HepG2 (cell line): Measurements from ENCODE around the gene ZMIZ1. TPM values are rescaled to one million over a fixed set of nuclear protein-coding genes. Genes with fewer than 3 reads are reported as not detected.

ENCODE experiments used
- ATAC-seq: fragments of 200-7000 bp; cut with Tn5 transposase; 3 replicates; pipeline ENCODE4 v1.9.1; 2020; ENCODE audit warnings: mild to moderate bottlenecking, moderate library complexity
- BruUV-seq: library from RNA; stranded (reverse); fragments of 400-500 nt; replicated peaks from 2 replicates; lab custom pipeline; 2021; lab: Mats Ljungman, UMichigan
- CTCF ChIA-PET: fragments of 300-600 bp; formaldehyde crosslinking; extraction: SDS; loops from one replicate; lab custom pipeline; 2021; ENCODE audit warnings: low total read pairs, inconsistent platforms, low intra/inter-chr PET ratio; lab: Yijun Ruan, JAX
- POLR2A ChIA-PET: fragments of 350-600 bp; sonication (Branson Sonifier 250); formaldehyde crosslinking; loops from one replicate; lab custom pipeline; 2020; ENCODE audit warnings: antibody characterized with exemption, inconsistent platforms; lab: Yijun Ruan, JAX
- DNase-seq: peaks from one replicate; pipeline ENCODE4 v3.0.0-alpha.2; 2015; ENCODE audit warnings: low spot score
- FAIRE-seq: peaks from 3 replicates; lab custom pipeline; 2011; peaks lifted over from hg19 to GRCh38; lab: Jason Lieb, UNC
- H2AFZ ChIP-seq: one replicate; pipeline ENCODE4 v1.6.1; 2011; ENCODE audit warnings: low read length, inconsistent platforms
- H3K27ac ChIP-seq: fragments of 300-600 bp; 3 replicates; pipeline ENCODE4 v1.8.0; 2011; ENCODE audit warnings: mixed run types, mild to moderate bottlenecking, mixed read lengths, low read length, inconsistent platforms; ENCODE audit not compliant: insufficient read depth; ENCODE audit errors: extremely low read length
- H3K27me3 ChIP-seq, 2 experiments: fragments of 200-600 bp in 1 of 2; 2 replicates in 1 of 2; 3 replicates in 1 of 2; pipeline versions ENCODE4 v1.6.0 to v1.8.0; 2011; ENCODE audit warnings: low read length in 2 of 2, mild to moderate bottlenecking in 2 of 2, moderate library complexity in 2 of 2, inconsistent platforms in 1 of 2; ENCODE audit not compliant: insufficient read depth in 2 of 2, control insufficient read depth in 1 of 2
- H3K36me3 ChIP-seq, 2 experiments: fragments of 200-600 bp in 1 of 2; replicated peaks in 1 of 2; 2 replicates in 1 of 2; 3 replicates in 1 of 2; pipeline versions ENCODE4 v1.5.1 to v1.8.0; 2011; ENCODE audit warnings: low read length in 2 of 2, inconsistent platforms in 1 of 2; ENCODE audit not compliant: insufficient read depth in 2 of 2, control insufficient read depth in 1 of 2
- H3K4me1 ChIP-seq: 2 replicates; pipeline ENCODE4 v1.5.1; 2012; ENCODE audit warnings: low read length, inconsistent platforms; ENCODE audit not compliant: insufficient read depth
- H3K4me2 ChIP-seq: 2 replicates; pipeline ENCODE4 v1.6.0; 2011; ENCODE audit warnings: low read depth, low read length, inconsistent platforms
- H3K4me3 ChIP-seq, 3 experiments: fragments of 200-600 bp in 1 of 3; sonication (generic), shearing (Covaris generic) in 1 of 3; replicated peaks in 1 of 3; 2 replicates each; pipeline ENCODE4 v1.5.1; 2011 to 2016; ENCODE audit warnings: low read length in 3 of 3, inconsistent platforms in 2 of 3, low read depth in 2 of 3, mild to moderate bottlenecking in 2 of 3, control low read depth in 1 of 3, mixed read lengths in 1 of 3; ENCODE audit not compliant: insufficient read depth in 1 of 3
- H3K79me2 ChIP-seq: one replicate; pipeline ENCODE4 v1.6.1; 2011; ENCODE audit warnings: low read length, inconsistent platforms; ENCODE audit not compliant: insufficient read depth
- H3K9ac ChIP-seq: 2 replicates; pipeline ENCODE4 v1.6.0; 2011; ENCODE audit warnings: mild to moderate bottlenecking, low read depth, low read length, inconsistent platforms; ENCODE audit not compliant: insufficient read depth
- H3K9me3 ChIP-seq: 2 replicates; pipeline ENCODE4 v1.5.1; 2012; ENCODE audit warnings: mild to moderate bottlenecking, low read length
- H4K20me1 ChIP-seq: 2 replicates; pipeline ENCODE4 v1.6.0; 2011; ENCODE audit warnings: inconsistent platforms, mild to moderate bottlenecking, low read length, moderate library complexity; ENCODE audit not compliant: insufficient read depth
- CBFB ChIP-seq: sonication (generic); formaldehyde crosslinking; IDR thresholded peaks from 2 replicates; pipeline ENCODE4 v1.4.0; 2020; ENCODE audit warnings: missing genetic modification reagents
- GATAD1 ChIP-seq: IDR thresholded peaks from 2 replicates; pipeline ENCODE4 v1.6.1; 2016; ENCODE audit warnings: missing genetic modification reagents, missing compliant biosample characterization
- NR1H2 ChIP-seq: sonication (generic); formaldehyde crosslinking; IDR thresholded peaks from 2 replicates; pipeline ENCODE4 v1.8.1; 2022; ENCODE audit warnings: low read depth, missing genetic modification reagents, borderline replicate concordance
- REXO4 ChIP-seq: sonication (generic); formaldehyde crosslinking; IDR thresholded peaks from 2 replicates; pipeline ENCODE4 v1.8.0; 2022; ENCODE audit warnings: missing genetic modification reagents, mild to moderate bottlenecking, borderline replicate concordance
- ZNF296 ChIP-seq: sonication (generic); formaldehyde crosslinking; conservative IDR thresholded peaks from 2 replicates; pipeline ENCODE4 v1.5.0; 2020; ENCODE audit warnings: mild to moderate bottlenecking, missing genetic modification reagents
- WGBS: methylation state at CpG from one replicate; pipeline ENCODE4 v1.1.6; 2017; ENCODE audit warnings: low lambda C conversion rate; 5-methylcytosine and 5-hydroxymethylcytosine counted together
- in situ Hi-C: cut with HindIII; loops from 2 replicates; pipeline ENCODE4 v1.10.0; 2017; ENCODE audit warnings: low pct_unique_long_range_greater_than_20kb; ENCODE audit not compliant: extremely low pct_ligation_motif_present
- intact Hi-C: fragments of 100-400 bp; cut with micrococcal nuclease; formaldehyde crosslinking; loops from one replicate; pipeline ENCODE4 v1.10.0; 2022; ENCODE audit not compliant: unreplicated experiment
- polyA plus RNA-seq, 8 experiments: library from polyadenylated mRNA; depleted of rRNA in 3 of 8; stranded (reverse) in 7 of 8; unstranded in 1 of 8; fragments of >200 nt; fragmentation: Illumina TruSeq in 4 of 8; extraction: Trizol in 4 of 8; gene quantifications; 2 replicates each; pipeline versions ENCODE4 v1.2.1 to v1.2.3, GENCODE V29; 2011 to 2016; ENCODE audit warnings: low read depth in 4 of 8, missing spikeins in 1 of 8, mixed read lengths in 1 of 8; ENCODE audit not compliant: insufficient read depth in 1 of 8
- total RNA-seq, 5 experiments: library from RNA; depleted of rRNA; stranded (reverse); fragments of >200 nt; fragmentation: Illumina TruSeq; extraction: Trizol; gene quantifications; 2 replicates each; pipeline ENCODE4 v1.2.3, GENCODE V29; 2016; ENCODE audit warnings: low read depth in 1 of 5
- TF ChIP-seq, protein P1 (sequence below): sonication (generic); formaldehyde crosslinking; conservative IDR thresholded peaks from 2 replicates; pipeline ENCODE4 v1.8.0; 2022; ENCODE audit warnings: low read depth, missing genetic modification reagents
- TF ChIP-seq, protein P2 (sequence below): sonication (generic); formaldehyde crosslinking; IDR thresholded peaks from 2 replicates; pipeline ENCODE4 v1.5.0; 2020; ENCODE audit warnings: mild to moderate bottlenecking, missing genetic modification reagents

ZMIZ1 gene
- total and polyA plus RNA-seq, 2 of the 13 experiments (the other 11 are each of a cell fraction or from before 2014, with no cell fraction given), result 5.3 to 10.2 TPM

GRCh38 chr10:79147796-79148451 is 79.2 kb downstream of the ZMIZ1 start (continued):
- no peak for TF ChIP-seq REXO4 (CRISPR knock-in tag)
- TF ChIP-seq, protein P1, sequence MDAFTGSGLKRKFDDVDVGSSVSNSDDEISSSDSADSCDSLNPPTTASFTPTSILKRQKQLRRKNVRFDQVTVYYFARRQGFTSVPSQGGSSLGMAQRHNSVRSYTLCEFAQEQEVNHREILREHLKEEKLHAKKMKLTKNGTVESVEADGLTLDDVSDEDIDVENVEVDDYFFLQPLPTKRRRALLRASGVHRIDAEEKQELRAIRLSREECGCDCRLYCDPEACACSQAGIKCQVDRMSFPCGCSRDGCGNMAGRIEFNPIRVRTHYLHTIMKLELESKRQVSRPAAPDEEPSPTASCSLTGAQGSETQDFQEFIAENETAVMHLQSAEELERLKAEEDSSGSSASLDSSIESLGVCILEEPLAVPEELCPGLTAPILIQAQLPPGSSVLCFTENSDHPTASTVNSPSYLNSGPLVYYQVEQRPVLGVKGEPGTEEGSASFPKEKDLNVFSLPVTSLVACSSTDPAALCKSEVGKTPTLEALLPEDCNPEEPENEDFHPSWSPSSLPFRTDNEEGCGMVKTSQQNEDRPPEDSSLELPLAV (CRISPR knock-in tag), result no peak
- TF ChIP-seq NR1H2 (CRISPR knock-in tag), result no peak
- TF ChIP-seq CBFB, result no peak
- TF ChIP-seq, all 625 proteins: peak for 0

GRCh38 chr10:79148452-79149344 is 79.9 kb downstream of the ZMIZ1 start:
- peaks cover 11% of the 10 kb centered on the region for H4K20me1 ChIP-seq
- no peak; the same call in 2 of the 3 replicates for ATAC-seq
- no peak for FAIRE-seq
- H2AFZ ChIP-seq, result no peak overlapping the region
- H3K36me3 ChIP-seq, result peaks cover 34 to 70% of the 10 kb centered on the region in 2 experiments
- H3K27ac ChIP-seq, result peak overlapping the region; percentile 6
- BruUV-seq, result no TSS peak
- TF ChIP-seq ZNF296 (CRISPR knock-in tag) (no peak), GATAD1 (CRISPR knock-in tag) (no peak)
- TF ChIP-seq, protein P2, sequence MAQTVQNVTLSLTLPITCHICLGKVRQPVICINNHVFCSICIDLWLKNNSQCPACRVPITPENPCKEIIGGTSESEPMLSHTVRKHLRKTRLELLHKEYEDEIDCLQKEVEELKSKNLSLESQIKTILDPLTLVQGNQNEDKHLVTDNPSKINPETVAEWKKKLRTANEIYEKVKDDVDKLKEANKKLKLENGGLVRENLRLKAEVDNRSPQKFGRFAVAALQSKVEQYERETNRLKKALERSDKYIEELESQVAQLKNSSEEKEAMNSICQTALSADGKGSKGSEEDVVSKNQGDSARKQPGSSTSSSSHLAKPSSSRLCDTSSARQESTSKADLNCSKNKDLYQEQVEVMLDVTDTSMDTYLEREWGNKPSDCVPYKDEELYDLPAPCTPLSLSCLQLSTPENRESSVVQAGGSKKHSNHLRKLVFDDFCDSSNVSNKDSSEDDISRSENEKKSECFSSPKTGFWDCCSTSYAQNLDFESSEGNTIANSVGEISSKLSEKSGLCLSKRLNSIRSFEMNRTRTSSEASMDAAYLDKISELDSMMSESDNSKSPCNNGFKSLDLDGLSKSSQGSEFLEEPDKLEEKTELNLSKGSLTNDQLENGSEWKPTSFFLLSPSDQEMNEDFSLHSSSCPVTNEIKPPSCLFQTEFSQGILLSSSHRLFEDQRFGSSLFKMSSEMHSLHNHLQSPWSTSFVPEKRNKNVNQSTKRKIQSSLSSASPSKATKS (CRISPR knock-in tag), result no peak
- H3K4me3 ChIP-seq, result no peak overlapping the region
- no peaks in the 10 kb centered on the region for H3K27me3 ChIP-seq
- H3K4me1 ChIP-seq, result peaks cover 60% of the 10 kb centered on the region
- H3K9me3 ChIP-seq, result no peaks in the 10 kb centered on the region
- 90% methylated on average over 12 of the region's 16 CpGs for WGBS
- no peak overlapping the region for H3K4me2 ChIP-seq
- no peak overlapping the region for H3K9ac ChIP-seq
- peaks cover 2% of the 10 kb centered on the region for H3K79me2 ChIP-seq
- POLR2A ChIA-PET, result interaction anchor here (2.2 kb wide), 1 partner anchor 9 kb away, joined by 8 read pairs; no protein-coding TSS in a partner anchor
- DNase-seq, result no peak
- CTCF ChIA-PET, result no interaction called here
- in situ Hi-C loops, result no loop called here
- intact Hi-C loops, result no loop called here
